ENCODE results near the gene ALDH18A1. TPM values are rescaled to one million over a fixed set of nuclear protein-coding genes. Genes with fewer than 3 reads are reported as not detected.

Gene ALDH18A1
- total and polyA plus RNA-seq, 4 experiments from 2014 or later, result 25.9 to 77.5 (median 41.0) TPM

DNA sequence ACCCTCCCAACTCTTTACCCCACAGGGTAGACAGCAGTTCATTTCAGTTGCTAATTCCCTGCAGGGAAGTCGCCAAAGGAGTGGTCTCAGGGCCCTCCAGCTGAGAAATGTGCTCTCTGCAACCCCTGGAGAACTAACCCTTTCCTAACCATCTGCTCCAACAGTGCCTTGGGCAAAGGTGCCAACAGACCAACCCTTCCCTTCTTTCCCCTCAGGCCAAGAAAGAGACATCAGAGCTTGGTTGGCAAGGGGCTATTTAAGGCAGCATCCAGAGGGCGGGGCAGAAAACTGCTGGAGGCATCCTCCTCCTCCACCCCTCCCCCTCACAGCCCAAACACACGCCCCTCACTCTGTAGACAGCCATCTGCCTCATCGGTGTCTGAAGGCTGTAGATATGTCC is 97.0 kb downstream of the ALDH18A1 start:
- Mint-ChIP-seq H3K36me3 (peaks cover 0 to 8% of the 10 kb centered on the region in 2 donors), H3K27ac (peak overlapping the region in 1 of 7 donors; percentile 14), H3K9me3 (peaks cover 0 to 5% (median 0%) of the 10 kb centered on the region in 8 donors), H3K4me3 (peak overlapping the region; percentile 38 to 84 (median 66)), H3K4me1 (peaks cover 8 to 23% (median 11%) of the 10 kb centered on the region in 4 donors), H3K27me3 (peaks cover 0 to 4% of the 10 kb centered on the region in 2 donors)
- Histone ChIP-seq H3K36me3 (ENCODE audit: insufficient read depth, low read length) (no peaks in the 10 kb centered on the region), H3K4me1 (ENCODE audit: insufficient read depth, low read length) (peaks cover 10% of the 10 kb centered on the region), H3K27me3 (ENCODE audit: insufficient read depth, low read length) (no peaks in the 10 kb centered on the region), H3K4me3 (ENCODE audit: low read length in 2 of 2) (no peak overlapping the region), H3K9me3 (ENCODE audit: control insufficient read depth in 1 of 2, low read length in 2 of 2) (no peaks in the 10 kb centered on the region), H3K27ac (ENCODE audit: low read depth, low read length) (no peak overlapping the region)
- DNase-seq, result no peak
- ChIA-PET CTCF (ENCODE audit: partially characterized antibody) (no interaction called here), POLR2A (ENCODE audit: partially characterized antibody) (no interaction called here)
- intact Hi-C loops (cut with micrococcal nuclease), result no loop called here

DNA sequence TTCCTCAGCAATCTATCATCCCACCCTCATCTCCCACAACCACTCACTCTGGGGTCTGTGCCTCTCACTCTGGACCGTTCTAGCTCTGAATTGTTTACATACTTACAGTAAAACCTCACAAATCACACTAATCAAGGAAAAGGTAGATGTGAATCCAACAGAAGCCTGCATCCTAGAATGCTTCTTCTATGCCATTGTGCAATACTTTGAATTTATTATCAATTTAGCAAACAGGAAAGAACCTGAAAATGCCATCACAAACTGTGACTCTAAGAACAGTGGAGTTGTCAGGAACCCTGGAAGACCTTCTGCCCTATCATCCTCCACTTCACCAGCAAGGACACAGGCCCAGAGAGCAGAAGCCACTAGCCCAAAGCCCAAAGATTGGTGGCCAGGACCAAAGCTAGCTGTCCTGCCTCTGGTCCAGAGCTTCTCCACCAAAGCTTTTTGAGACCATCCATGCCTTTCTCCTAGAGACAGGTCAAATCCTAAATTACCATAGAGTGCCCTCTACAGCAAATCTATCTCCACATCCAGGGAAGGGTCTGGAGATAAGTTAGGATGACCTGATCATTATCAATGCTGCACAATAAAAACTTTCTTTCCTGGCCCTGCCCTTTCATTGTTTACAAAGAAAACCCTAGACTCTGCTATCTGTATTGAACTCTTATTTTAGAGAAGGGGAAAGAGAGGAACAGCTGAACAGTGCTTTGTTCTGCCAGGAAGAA is 97.8 kb downstream of the ALDH18A1 start:
- Mint-ChIP-seq H3K4me1 (peaks cover 8 to 23% (median 11%) of the 10 kb centered on the region in 4 donors), H3K27me3 (peaks cover 0 to 4% of the 10 kb centered on the region in 2 donors), H3K4me3 (peak overlapping the region in 5 of 8 donors; percentile 19 to 84 (median 39)), H3K36me3 (peaks cover 0 to 8% of the 10 kb centered on the region in 2 donors), H3K9me3 (peaks cover 0 to 5% (median 0%) of the 10 kb centered on the region in 8 donors), H3K27ac (peak overlapping the region in 2 of 7 donors; percentile 14 to 46)
- Histone ChIP-seq H3K36me3 (ENCODE audit: insufficient read depth, low read length) (no peaks in the 10 kb centered on the region), H3K4me3 (ENCODE audit: low read length in 2 of 2) (no peak overlapping the region), H3K9me3 (ENCODE audit: control insufficient read depth in 1 of 2, low read length in 2 of 2) (no peaks in the 10 kb centered on the region), H3K4me1 (ENCODE audit: insufficient read depth, low read length) (peaks cover 10% of the 10 kb centered on the region), H3K27me3 (ENCODE audit: insufficient read depth, low read length) (no peaks in the 10 kb centered on the region), H3K27ac (ENCODE audit: low read depth, low read length) (no peak overlapping the region)
- ChIA-PET CTCF (ENCODE audit: partially characterized antibody) (no interaction called here), POLR2A (ENCODE audit: partially characterized antibody) (interaction anchor here (0.6 kb wide), 1 partner anchor 135 kb away, joined by 3 read pairs; the partner anchor contains the start of gene TCTN3)
- intact Hi-C loops (cut with micrococcal nuclease), result no loop called here
- DNase-seq, result no peak

DNA sequence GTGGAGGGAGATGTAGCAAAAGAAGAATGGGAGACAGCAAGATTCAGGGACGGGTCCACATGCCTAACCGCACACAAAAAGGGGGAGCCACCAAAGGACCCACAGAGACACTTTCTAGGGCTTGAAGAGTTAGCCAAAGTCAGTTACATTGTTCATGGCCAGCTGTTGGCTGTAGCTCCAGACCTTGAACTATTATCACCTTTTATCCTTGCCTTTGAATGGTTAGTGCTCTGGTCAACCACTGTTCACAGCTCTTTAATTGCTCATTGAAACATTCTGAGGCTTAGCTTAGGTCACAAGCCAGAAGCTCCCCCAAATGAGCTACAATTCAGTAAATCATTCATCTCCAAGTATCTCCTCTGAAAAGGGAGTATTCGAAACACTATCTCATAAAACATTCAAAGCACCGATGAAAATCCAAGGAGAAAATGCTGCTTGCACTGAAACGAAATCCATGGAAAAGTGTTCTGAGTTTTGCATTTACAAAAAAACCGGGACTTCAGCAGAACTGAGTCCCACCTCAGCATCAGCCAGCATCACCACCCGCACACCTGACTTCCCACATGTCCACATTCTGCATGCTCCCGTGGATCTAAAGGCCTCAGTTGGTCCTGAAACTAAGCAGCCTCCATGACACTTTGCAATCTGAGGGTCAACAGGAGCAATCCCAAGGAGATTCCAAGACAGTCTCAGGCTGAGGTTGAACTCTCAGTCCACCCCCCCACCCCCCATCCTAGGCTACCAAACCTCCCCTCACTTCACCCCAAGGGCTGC is 99.3 kb downstream of the ALDH18A1 start:
- Mint-ChIP-seq H3K4me3 (peak overlapping the region in 2 of 8 donors; percentile 45 to 67), H3K9me3 (peaks cover 0 to 7% (median 2%) of the 10 kb centered on the region in 8 donors), H3K27me3 (peaks cover 0 to 4% of the 10 kb centered on the region in 2 donors), H3K4me1 (peaks cover 8 to 23% (median 11%) of the 10 kb centered on the region in 4 donors), H3K27ac (no peak overlapping the region), H3K36me3 (peaks cover 0 to 8% of the 10 kb centered on the region in 2 donors)
- no peak for DNase-seq
- POLR2A ChIA-PET (ENCODE audit: partially characterized antibody), result no interaction called here
- Histone ChIP-seq H3K4me3 (ENCODE audit: low read length in 2 of 2) (no peak overlapping the region), H3K4me1 (ENCODE audit: insufficient read depth, low read length) (peaks cover 10% of the 10 kb centered on the region), H3K9me3 (ENCODE audit: control insufficient read depth in 1 of 2, low read length in 2 of 2) (no peaks in the 10 kb centered on the region), H3K27ac (ENCODE audit: low read depth, low read length) (no peak overlapping the region), H3K36me3 (ENCODE audit: insufficient read depth, low read length) (no peaks in the 10 kb centered on the region), H3K27me3 (ENCODE audit: insufficient read depth, low read length) (no peaks in the 10 kb centered on the region)
- intact Hi-C loops (cut with micrococcal nuclease), result no loop called here
- CTCF ChIA-PET (ENCODE audit: partially characterized antibody), result no interaction called here

Other genes with a start within 250 kb of the ALDH18A1 start
- gene SORBS1, start 95.3 kb downstream of the ALDH18A1 start, total RNA-seq, result under 1 TPM; 0.67 to 0.93 TPM
- gene SORBS1, start 95.3 kb downstream of the ALDH18A1 start, polyA plus RNA-seq, result under 1 TPM in 1 of 2 donors, not detected in 1; 0.75 TPM
- gene TCTN3, start 37.2 kb upstream of the ALDH18A1 start, total RNA-seq, result 10 to 100 TPM; 20.5 to 22.2 TPM
- gene TCTN3, start 37.2 kb upstream of the ALDH18A1 start, polyA plus RNA-seq, result 10 to 100 TPM; 50.4 to 54.9 TPM
- gene ENTPD1, start 99.5 kb upstream of the ALDH18A1 start, total RNA-seq, result 1 to 10 TPM; 1.6 to 1.9 TPM
- gene ENTPD1, start 99.5 kb upstream of the ALDH18A1 start, polyA plus RNA-seq, result 1 to 10 TPM; 1.2 to 1.6 TPM